Right hindlimb (tissue), 1 donor: ENCODE results near the gene FARP1.
"Not testable (repeated sequence)": the region's sequence is repeated elsewhere in the genome, so short reads cannot be mapped to it uniquely, and the experiment has no call there.

Experiments used
- DNase-seq: peaks from one replicate; pipeline ENCODE4 v3.0.0-alpha.2; 2018

The FARP1 gene

GRCh38 chr13:98409281-98409680 is 266.4 kb downstream of the FARP1 start:
- DNase-seq: no peak

GRCh38 chr13:98410612-98411011 is 267.7 kb downstream of the FARP1 start:
- no peak for DNase-seq

- no peak for DNase-seq
Observed at GRCh38 chr13:98411013-98411412, 268.1 kb downstream of the FARP1 start.

- DNase-seq: peak; percentile 62
Observed at GRCh38 chr13:98411617-98412265, 268.8 kb downstream of the FARP1 start.

- not testable (repeated sequence) for DNase-seq
Observed at GRCh38 chr13:98413278-98413677, 270.4 kb downstream of the FARP1 start.

- no peak for DNase-seq
Observed at GRCh38 chr13:98413796-98414195, 270.9 kb downstream of the FARP1 start.

- DNase-seq: no peak
Observed at GRCh38 chr13:98415326-98416070, 272.6 kb downstream of the FARP1 start.

GRCh38 chr13:98416408-98416807 is 273.5 kb downstream of the FARP1 start:
- no peak for DNase-seq

- no peak for DNase-seq
Observed at GRCh38 chr13:98419786-98420553, 277.1 kb downstream of the FARP1 start.

- no peak for DNase-seq
Observed at GRCh38 chr13:98420554-98421175, 277.8 kb downstream of the FARP1 start.

GRCh38 chr13:98422046-98422445 is 279.2 kb downstream of the FARP1 start:
- no peak for DNase-seq

- no peak for DNase-seq
Observed at GRCh38 chr13:98423417-98423816, 280.5 kb downstream of the FARP1 start.

- no peak for DNase-seq
Observed at GRCh38 chr13:98427331-98427995, 284.6 kb downstream of the FARP1 start.

GRCh38 chr13:98428256-98428966 is 285.5 kb downstream of the FARP1 start:
- DNase-seq: no peak

GRCh38 chr13:98429081-98429480 is 286.2 kb downstream of the FARP1 start:
- DNase-seq: no peak

GRCh38 chr13:98429531-98429930 is 286.6 kb downstream of the FARP1 start:
- DNase-seq: no peak

GRCh38 chr13:98429977-98430736 is 287.3 kb downstream of the FARP1 start:
- no peak for DNase-seq

- no peak for DNase-seq
Observed at GRCh38 chr13:98432638-98433037, 289.7 kb downstream of the FARP1 start.

GRCh38 chr13:98433654-98434053 is 290.8 kb downstream of the FARP1 start:
- DNase-seq: no peak

- no peak for DNase-seq
Observed at GRCh38 chr13:98434060-98434459, 291.2 kb downstream of the FARP1 start.

- DNase-seq: no peak
Observed at GRCh38 chr13:98435376-98435775, 292.5 kb downstream of the FARP1 start.
